ENCODE measurements around the gene CFAP107. TPM values are rescaled to one million over a fixed set of nuclear protein-coding genes. Genes with fewer than 3 reads are reported as not detected.
"Not testable (repeated sequence)": the region's sequence is repeated elsewhere in the genome, so short reads cannot be mapped to it uniquely, and the experiment has no call there.

The CFAP107 gene
- total RNA-seq, 1 donor from 2014 or later, result not detected

- Histone ChIP-seq H3K36me3 (no peaks in the 10 kb centered on the region), H3K4me1 (no peaks in the 10 kb centered on the region), H3K27me3 (no peaks in the 10 kb centered on the region), H3K4me3 (no peak overlapping the region), H3K9me3 (peaks cover 5 to 9% of the 10 kb centered on the region in 2 donors), H3K27ac (no peak overlapping the region)
- intact Hi-C loops (cut with DNase I), result no loop called here
- no peak for DNase-seq (ENCODE audit: low spot score in 2 of 2)
- TF ChIP-seq, protein P1, sequence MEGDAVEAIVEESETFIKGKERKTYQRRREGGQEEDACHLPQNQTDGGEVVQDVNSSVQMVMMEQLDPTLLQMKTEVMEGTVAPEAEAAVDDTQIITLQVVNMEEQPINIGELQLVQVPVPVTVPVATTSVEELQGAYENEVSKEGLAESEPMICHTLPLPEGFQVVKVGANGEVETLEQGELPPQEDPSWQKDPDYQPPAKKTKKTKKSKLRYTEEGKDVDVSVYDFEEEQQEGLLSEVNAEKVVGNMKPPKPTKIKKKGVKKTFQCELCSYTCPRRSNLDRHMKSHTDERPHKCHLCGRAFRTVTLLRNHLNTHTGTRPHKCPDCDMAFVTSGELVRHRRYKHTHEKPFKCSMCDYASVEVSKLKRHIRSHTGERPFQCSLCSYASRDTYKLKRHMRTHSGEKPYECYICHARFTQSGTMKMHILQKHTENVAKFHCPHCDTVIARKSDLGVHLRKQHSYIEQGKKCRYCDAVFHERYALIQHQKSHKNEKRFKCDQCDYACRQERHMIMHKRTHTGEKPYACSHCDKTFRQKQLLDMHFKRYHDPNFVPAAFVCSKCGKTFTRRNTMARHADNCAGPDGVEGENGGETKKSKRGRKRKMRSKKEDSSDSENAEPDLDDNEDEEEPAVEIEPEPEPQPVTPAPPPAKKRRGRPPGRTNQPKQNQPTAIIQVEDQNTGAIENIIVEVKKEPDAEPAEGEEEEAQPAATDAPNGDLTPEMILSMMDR (IDR thresholded peaks at IDR 0.05), result no peak
Measured at GRCh38 chr1:12728391-12728790, 17.6 kb upstream of the CFAP107 start.

- Histone ChIP-seq H3K27ac (no peak overlapping the region), H3K4me3 (no peak overlapping the region), H3K36me3 (no peaks in the 10 kb centered on the region), H3K9me3 (peaks cover 5 to 9% of the 10 kb centered on the region in 2 donors), H3K27me3 (no peaks in the 10 kb centered on the region), H3K4me1 (no peaks in the 10 kb centered on the region)
- TF ChIP-seq, protein P1 (IDR thresholded peaks at IDR 0.05), result no peak
- DNase-seq (ENCODE audit: low spot score in 2 of 2), result no peak
- intact Hi-C loops (cut with DNase I), result no loop called here
Measured at GRCh38 chr1:12730156-12730555, 15.8 kb upstream of the CFAP107 start.

DNA sequence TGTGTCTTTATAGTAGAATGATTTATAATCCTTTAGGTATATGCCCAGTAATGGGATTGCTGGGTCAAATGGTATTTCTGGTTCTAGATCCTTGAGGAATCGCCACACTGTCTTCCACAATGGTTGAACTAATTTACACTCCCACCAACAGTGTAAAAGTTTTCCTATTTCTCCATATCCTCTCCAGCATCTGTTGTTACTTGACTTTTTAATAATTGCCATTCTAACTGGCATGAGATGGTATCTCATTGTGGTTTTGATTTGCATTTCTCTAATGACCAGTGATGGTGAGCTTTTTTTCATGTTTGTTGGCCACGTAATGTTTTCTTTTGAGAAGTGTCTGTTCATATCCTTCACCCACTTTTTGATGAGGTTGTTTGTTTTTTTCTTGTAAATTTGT, 14.9 kb upstream of the CFAP107 start:
- intact Hi-C loops (cut with DNase I); H3K36me3 ChIP-seq; DNase-seq (ENCODE audit: low spot score in 2 of 2); H3K27me3 ChIP-seq; H3K4me1 ChIP-seq; H3K4me3 ChIP-seq; H3K9me3 ChIP-seq; H3K27ac ChIP-seq: not testable (repeated sequence)

DNA sequence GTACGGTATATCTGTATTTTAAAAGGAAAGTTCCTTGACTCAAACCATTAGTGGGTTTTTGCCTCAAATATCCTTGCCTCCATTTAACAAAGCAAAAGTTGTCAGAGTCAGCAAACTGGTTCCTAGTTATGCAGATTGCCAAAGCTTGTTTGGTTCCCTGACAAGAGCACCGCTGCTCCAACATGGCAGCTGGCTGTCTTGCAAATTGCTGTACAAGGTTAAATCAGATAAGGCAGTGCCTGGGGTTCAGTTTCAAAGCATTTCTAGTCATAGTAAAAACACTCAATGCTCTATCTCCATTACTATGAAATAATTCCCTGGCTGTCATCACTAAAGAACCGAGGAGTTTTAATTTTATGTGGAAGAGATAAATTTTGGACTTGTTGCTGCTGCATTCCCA, 11.3 kb upstream of the CFAP107 start:
- Histone ChIP-seq H3K27me3 (no peaks in the 10 kb centered on the region), H3K27ac (no peak overlapping the region), H3K4me3 (no peak overlapping the region), H3K36me3 (no peaks in the 10 kb centered on the region), H3K9me3 (peaks cover 5 to 14% of the 10 kb centered on the region in 2 donors), H3K4me1 (no peaks in the 10 kb centered on the region)
- intact Hi-C loops (cut with DNase I), result no loop called here
- no peak for DNase-seq (ENCODE audit: low spot score in 2 of 2)
- TF ChIP-seq, protein P1 (IDR thresholded peaks at IDR 0.05), result no peak

- Histone ChIP-seq H3K36me3 (no peaks in the 10 kb centered on the region), H3K4me3 (no peak overlapping the region), H3K27ac (no peak overlapping the region), H3K4me1 (no peaks in the 10 kb centered on the region), H3K9me3 (peaks cover 0 to 9% of the 10 kb centered on the region in 2 donors), H3K27me3 (no peaks in the 10 kb centered on the region)
- intact Hi-C loops (cut with DNase I), result no loop called here
- TF ChIP-seq, protein P1 (IDR thresholded peaks at IDR 0.05), result no peak
- DNase-seq (ENCODE audit: low spot score in 2 of 2), result no peak
Measured at GRCh38 chr1:12738934-12739333, 7.1 kb upstream of the CFAP107 start.

- peaks cover 0 to 9% of the 10 kb centered on the region in 2 donors for H3K9me3 ChIP-seq
- no peak overlapping the region for H3K4me3 ChIP-seq
- no peaks in the 10 kb centered on the region for H3K4me1 ChIP-seq
- H3K36me3 ChIP-seq, result no peaks in the 10 kb centered on the region
- intact Hi-C loops (cut with DNase I), result no loop called here
- DNase-seq (ENCODE audit: low spot score in 2 of 2), result no peak
- H3K27ac ChIP-seq, result no peak overlapping the region
- no peaks in the 10 kb centered on the region for H3K27me3 ChIP-seq
- TF ChIP-seq, protein P1 (IDR thresholded peaks at IDR 0.05), result no peak
Measured at GRCh38 chr1:12739613-12740012, 6.4 kb upstream of the CFAP107 start.

Data from ascending aorta (tissue), 2 donors.